Measurements from ENCODE around the gene GGACT.
"Not testable (repeated sequence)": the region's sequence is repeated elsewhere in the genome, so short reads cannot be mapped to it uniquely, and the experiment has no call there.

GGACT gene

GRCh38 chr13:100600461-100600860, 11.9 kb upstream of the GGACT start:
- DNase-seq: no peak

DNA sequence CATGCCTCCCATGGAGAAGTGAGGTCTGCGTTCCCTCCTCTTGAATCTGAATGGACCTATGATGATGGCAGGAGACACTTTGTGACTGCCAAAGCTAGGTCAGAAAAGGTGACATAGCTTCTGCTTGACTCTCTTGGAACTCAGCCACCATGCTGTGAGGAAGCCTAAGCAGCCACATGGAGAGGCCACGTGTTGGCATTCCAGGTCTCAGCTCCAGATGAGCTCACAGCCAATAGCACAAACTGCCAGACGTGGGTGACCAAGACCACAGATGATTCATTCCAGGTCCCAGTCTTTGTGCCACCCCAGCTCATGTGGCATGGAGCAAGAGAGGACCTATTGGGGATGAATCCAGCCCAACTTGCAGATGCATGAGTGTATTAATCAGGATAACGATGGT, 8.7 kb upstream of the GGACT start:
- no peak for DNase-seq

DNA sequence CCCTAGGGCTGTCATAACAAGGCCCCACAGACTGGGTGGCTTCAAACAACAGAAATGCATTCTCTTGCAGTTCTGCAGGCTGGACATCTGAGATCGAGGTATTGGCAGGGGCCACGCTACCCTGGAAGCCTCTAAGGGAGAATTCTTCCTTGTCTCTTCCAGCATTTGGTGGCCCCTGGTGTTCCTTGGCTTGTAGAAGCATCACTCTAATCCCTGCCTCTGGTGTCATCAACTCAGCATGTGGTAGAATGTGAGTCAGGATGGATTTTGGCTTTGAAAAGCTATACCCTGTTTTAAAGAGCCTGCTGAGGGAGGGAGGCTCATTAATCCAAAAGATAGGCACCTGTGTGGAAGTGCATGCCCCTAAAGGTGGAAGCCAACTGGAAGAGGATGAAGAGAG, 7.9 kb upstream of the GGACT start:
- DNase-seq: no peak

- DNase-seq: no peak
Measured at GRCh38 chr13:100594731-100595130, 6.1 kb upstream of the GGACT start.

GRCh38 chr13:100594255-100594654, 5.7 kb upstream of the GGACT start:
- DNase-seq: no peak

DNA sequence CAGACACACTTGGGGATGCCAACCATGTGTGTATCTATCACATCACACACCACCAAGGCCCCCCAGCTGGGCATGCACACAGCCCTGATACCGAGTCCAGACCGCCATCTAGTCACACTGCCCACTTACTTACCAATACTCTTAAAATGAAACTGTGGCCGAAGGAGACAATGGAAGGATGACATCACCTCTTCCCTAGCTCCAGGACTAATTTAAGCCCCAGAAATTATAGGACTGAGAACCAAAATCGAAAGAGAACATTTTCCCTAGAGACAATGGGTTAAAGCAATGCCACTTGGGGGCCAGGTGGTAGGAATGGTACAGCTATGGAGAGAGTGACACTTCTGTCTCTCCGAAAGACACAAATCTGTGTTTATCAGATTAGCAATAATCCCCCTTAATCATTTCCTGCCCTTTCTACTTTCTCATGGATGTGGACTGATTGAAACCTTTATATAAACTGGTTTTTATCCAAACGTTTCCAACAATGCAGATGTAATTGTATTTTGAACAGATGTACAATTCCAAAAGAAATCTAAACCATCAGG, 663 bp upstream of the GGACT start:
- no peak for DNase-seq

- DNase-seq: no peak
Measured at GRCh38 chr13:100584896-100585295, 3.7 kb downstream of the GGACT start.

DNA sequence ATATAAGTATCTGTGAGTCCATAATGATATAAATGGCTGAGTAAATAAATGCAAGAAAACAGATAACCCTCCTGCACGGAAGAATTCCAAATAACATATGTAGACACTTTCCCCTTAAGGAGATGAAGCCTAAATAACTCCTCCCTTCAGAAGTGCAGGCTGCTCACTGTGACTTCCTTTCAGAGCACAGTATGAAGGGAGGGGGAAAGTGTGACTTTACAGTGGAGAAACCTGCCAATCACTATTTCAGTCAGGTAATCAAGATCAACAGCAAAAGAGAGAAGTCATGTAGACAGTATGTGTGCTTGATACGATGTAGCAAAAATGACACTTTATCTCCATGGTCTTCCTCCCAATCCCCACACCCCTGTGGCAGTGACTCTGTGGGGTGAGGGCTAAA, 7.1 kb downstream of the GGACT start:
- no peak for DNase-seq

DNA sequence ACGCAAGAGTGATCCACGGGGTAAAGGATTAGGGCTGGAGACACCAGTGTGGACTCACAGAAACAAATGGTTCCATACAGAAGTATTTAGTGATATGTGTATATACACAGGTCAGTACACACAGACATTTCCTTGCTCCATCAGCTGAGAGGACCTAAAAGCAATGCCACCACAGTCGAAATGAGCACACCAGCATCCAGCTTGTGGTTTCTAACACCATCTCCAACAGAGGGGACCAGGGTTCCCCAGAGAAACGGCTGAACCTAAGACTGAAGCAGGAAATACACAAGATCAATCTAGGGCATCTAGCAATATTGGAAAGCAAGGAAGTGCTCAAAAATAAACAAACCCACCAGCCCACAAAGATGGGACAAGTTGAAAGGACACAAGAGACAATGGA, 7.6 kb downstream of the GGACT start:
- no peak for DNase-seq

GRCh38 chr13:100580045-100580444, 8.5 kb downstream of the GGACT start:
- DNase-seq: no peak

- DNase-seq: not testable (repeated sequence)
Measured at GRCh38 chr13:100577239-100577638, 11.3 kb downstream of the GGACT start.

GRCh38 chr13:100573121-100573520, 15.5 kb downstream of the GGACT start:
- DNase-seq: peak; percentile 49 to 75

- DNase-seq: no peak
Measured at GRCh38 chr13:100566543-100566942, 22.0 kb downstream of the GGACT start.

DNA sequence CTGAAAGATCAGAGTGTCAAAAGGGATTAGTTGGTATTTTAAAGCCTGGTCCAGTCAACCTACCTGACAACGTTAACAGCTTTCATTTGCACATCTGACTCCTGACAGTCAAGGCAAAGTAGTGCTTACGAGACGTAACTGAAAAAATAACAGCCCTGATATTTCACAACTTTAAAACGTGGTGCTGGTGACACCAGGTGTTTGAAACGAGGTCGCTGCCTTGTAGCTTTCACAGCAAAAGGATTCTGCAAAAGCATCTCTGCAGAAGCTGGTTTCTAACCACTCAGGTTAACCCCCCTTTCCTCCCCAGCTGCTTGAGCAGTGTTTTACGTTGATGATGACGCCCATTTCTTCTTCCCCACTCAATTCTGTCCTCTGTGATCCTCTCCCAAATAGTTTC, 23.3 kb downstream of the GGACT start:
- no peak for DNase-seq

DNA sequence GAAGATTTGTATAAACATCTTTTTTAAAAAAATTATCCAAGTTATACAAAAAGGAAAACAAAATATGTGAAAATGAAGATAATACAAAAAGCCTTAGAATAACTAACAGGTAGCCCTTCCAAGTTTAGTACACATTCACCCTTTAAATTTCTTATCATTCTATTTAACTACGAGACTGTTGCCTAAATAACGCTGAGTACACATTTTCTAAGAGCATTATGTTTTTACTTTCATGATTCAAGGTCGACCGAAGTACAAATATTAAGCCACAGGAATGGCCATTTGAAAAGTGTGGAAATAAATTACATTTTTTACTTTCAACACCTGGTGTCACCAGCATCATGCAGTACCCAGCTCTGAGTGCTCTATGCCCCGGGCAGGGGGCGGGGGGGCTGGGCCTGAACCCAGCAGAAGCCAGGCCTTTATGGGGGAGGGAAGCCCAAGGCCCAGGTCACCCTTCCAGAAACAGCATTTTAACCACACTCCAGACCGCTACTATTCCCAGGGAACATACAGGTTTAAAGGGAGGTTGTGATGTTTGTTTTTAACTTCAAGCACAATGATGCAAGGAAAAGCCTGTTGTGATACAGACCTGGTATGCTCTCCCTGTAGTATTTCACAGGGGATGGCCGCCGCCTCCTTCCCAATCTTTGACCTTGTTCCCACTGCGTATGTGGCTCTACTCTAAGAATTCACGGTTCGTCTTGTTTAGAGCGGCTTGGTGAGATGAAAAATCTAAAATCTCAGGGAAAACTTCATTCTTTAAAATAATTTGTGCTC, 24.0 kb downstream of the GGACT start:
- DNase-seq: no peak

DNA sequence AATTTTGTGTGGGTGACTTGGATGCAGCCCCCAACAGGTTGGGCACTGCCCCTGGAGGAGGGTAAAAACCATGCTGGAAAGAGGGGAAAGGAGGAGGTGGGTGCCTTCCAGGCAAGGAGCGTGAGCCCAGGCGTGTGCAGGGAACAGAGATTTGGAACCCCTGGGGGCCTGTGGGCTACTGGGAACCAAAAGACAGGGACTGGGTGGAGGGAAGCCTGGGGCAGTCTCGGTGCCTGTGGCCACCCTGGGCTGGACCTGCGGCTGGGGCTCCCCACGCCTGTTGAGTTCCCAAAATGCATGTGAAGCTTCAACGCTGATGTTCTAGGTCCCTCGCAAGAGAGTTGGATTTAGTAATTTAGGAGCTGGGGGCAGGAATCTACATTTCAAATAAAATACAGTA, 24.8 kb downstream of the GGACT start:
- no peak for DNase-seq

DNA sequence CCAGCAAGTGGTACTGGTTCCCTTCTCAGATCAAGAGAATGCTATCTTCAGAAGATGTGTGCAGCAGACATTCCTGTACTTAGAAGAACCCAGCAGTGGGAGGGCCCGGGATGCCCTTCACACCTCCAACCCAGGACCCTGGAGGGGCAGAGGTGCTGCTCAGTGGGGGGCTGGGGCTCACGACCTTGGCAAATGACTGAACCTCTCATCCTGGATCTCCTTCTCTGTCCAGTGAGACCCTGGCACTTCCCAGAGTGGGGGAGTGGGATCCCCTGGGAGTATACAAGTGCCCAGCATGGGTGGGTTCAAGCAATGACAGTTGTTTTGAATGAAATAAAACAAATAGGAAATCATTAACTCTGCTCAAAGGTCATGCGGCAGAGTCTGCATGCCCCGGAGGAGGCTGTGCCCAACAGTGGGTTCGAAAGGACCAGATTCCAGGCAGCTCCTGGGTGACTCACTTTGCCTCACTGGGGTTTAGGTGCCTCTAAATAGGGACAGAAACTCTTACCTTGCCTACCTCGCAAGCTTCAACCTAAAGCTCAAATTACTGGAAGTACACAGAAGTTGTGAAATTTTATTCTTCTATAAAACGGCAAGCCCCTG, 26.9 kb downstream of the GGACT start:
- no peak for DNase-seq

DNA sequence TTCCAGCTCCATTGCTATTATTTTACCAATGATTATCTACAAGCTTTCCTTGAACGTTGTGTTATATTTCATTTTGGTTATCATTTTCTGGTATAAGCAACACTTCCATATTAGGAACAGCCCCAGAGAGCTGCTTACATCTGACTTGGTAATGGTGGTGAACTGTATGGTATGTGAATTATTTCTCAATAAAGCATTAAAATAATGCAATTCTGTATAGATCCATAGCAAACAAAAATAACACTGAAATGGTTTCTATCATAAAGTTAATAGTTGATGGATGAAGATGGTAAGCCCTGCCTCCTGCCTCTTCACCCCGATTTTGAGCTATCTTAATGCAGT, 27.5 kb downstream of the GGACT start:
- no peak for DNase-seq

GRCh38 chr13:100560498-100561157, 28.0 kb downstream of the GGACT start:
- DNase-seq: no peak

- DNase-seq: no peak
Measured at GRCh38 chr13:100559886-100560285, 28.7 kb downstream of the GGACT start.

DNA sequence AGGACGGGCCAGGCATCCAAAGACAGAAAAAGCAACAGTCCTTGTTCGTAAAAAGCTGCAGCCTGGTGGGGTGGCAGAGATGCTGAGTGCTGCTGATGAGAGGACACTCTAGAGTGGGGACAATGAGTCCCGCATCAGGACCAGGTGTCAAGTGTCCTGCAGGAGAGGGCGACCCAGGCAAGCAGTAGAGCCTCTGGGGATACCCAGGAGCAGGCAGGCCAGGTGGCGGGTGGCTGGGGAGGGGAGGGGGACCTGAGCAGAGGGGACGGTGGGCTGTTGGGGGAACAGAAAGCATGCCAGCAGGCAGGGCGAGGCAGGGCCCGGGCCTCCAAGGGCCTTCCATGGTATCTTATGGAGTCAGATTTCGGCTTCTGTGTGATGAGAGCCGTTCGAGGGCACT, 35.8 kb downstream of the GGACT start:
- no peak for DNase-seq

- no peak for DNase-seq
Measured at GRCh38 chr13:100549316-100549715, 39.3 kb downstream of the GGACT start.

GRCh38 chr13:100547791-100548201, 40.8 kb downstream of the GGACT start:
- DNase-seq: no peak

All from NCI-H187 (cell line).